HG03135 (cell line): ENCODE data around the gene MAN1C1.
A peak's percentile ranks its signal among the peaks of the same experiment; 100 is the strongest.

Experiments
- ATAC-seq: cut with Tn5 transposase; IDR thresholded peaks from one replicate; pipeline ENCODE4 v1.9.1; 2021; ENCODE audit warnings: mild to moderate bottlenecking, moderate library complexity; ENCODE audit not compliant: unreplicated experiment

MAN1C1 gene

DNA sequence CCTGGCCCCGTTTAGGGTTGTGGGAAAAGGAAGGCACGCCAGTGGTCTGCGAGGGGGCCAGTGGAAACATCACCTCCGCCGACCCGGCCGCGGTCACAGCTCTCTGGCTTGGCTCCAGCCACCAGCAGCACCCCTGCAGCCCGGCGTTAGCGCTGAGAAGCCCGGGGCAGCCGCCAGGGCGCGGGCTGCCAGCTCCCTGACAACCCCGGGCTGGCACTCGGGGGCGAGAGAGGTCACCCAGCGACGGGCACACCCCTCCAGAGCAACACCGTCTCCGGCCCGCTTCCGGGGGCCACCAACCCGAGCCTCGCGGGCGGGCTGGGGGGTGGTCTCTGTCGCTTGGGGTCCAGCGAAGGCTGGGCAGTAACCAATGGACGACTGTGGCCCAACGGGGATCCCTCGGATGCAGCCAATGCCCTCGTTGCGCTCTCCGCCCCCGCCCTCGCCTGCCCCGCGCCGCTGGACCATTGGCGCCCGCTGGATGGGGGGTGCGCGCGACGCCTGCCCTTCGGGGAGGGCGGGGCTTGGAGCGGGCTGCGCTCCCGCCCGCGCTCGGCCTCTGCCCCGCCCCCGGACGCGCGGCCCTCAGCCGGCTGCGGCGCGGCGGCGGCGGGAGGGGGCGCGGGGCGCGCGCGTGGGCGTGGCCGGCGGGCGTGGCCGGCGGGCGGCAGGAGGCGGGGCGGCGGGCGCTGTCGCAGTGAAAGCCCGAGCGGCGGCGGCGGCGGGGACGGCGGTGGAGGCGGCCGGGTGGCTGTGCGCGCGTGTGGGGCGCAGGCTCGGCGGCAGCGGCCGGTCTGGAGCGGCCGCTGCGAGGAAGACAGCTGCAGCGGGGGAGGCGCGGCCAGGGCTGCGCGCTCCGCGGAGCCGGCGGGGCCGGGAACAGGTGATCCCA, at the start of gene MAN1C1:
Gene MAN1C1 (plus strand): TSS at position 697 of the 892 bp plus-strand sequence. CDS start 1,007 bp downstream, outside the sequence.
- ATAC-seq: peak; percentile 54

DNA sequence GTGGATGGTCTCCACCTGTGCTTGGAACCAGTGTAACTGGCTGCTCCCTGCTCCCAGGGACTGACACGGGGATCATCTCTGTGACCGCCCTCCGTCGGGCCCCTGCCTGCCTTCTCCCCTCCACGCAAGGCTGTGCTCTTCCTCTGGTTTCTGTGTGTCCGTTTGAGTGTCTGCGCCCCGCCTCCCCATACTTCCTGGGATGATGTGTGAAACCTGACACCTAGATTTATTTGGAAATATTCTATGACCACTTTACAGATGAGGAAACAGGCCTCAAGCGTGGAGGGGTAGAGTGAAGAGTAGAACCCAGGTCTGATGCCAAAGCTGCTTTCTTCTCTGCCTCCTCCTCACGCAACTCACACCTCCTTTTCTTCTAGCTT, 48.9 kb upstream of the MAN1C1 start:
- ATAC-seq: no peak

DNA sequence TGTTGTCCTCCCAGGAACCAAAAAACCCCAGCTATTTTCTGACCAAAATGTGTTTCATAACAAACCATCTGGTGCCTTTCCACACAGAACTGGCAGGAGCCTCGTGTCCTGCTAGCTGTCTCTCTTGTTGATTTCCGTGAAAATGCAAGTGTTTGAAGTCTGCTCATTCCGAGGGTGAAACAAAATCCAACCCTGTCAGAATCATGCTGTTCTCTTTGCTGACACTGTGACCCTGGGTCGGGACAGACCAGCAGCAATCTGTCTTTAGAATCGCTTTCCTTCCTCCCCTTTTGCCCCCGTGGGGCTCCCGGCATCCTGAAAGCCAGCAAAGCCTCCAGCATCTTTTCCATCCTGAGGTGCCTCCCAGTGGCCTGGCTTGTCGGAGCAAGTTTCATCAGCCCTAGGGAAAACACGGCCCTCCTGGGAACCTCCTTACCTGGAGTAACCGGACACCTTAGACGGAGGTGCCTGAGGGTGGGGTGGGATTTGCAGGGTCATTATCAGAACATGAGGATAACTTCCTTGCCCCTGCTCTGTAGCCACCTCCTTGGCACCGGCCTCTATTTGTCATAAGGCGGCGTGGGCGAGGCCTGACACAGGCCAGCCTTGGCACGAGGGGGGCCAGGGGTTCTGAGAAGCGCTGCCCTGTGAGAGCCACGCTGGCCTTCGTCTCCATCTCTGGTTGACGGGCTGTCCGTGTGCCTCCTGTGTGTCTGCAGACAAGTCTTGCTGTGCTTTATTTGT, 48.3 kb upstream of the MAN1C1 start:
- ATAC-seq: no peak

DNA sequence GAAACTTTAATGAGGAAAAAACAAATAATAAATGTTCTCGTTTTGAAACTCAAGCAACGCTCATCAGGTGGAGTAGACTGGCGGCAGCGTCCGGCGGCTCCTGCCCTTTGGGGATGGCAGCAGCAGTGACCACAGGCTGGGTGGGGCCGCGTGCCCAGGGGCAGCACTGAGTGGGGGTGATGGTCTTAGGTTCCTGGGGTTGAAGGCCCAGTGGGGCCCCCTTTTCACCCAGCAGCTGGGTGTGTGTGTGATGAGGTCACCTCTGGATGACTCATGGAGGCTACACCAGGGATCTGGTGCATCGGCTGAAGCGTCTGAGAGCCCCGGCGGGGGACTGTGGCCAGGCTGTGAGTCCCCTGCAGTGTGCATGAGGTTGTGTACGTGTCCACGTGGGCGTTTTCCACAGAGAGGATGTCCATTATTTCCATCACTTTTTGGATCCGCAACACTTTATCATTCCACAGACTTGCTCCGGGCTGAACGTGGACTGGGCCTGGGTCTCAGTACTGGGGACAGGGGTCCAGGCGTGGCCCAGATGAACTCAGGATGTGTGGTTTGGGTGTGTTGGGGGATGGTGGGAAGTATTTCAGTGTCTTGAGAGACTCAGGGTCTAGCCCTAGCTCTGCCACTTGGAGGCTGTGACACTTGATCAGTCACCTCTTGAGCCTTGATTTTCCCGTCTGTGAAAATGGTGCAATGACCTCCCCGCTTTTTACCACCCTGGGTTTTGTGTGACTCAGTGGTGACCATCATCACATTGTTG, 47.6 kb upstream of the MAN1C1 start:
- no peak for ATAC-seq

DNA sequence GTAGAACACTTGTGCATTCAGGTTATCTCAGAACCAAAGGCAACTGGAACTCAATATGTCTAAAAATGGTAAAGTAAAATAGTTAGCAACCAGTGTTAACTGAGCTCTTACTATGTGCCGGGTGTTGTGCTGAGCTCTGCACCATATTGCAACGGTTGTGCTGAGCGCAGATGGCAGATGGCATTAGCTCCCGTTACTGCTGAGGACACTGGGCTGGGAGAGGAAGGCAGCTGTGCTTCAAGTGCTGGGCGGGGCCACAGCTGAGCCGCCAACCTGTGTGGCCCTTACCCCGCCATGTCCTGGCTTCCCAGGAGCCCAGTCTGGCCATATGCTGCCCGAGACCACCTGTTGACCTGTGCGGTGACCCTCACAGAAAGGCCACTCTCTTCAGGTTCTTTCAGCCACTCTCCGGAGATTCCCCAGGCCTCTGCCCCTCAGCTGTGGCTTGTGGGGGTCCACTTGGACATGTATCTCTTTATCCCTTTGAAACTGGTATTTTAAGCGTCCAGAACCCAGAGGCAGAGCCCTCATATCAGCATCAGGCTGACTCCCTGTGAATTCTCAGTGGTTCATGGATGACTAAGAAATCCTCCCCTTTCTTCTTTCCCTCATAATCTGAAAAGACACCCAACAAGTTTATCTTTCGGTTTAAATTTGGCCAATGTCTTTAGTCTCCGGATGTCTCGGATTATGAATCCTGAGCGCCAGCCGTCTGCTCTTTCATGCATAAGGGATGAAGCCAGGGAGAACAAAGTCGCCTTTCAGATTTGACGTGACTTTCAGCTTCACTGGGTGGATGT, 46.8 kb upstream of the MAN1C1 start:
- no peak for ATAC-seq

DNA sequence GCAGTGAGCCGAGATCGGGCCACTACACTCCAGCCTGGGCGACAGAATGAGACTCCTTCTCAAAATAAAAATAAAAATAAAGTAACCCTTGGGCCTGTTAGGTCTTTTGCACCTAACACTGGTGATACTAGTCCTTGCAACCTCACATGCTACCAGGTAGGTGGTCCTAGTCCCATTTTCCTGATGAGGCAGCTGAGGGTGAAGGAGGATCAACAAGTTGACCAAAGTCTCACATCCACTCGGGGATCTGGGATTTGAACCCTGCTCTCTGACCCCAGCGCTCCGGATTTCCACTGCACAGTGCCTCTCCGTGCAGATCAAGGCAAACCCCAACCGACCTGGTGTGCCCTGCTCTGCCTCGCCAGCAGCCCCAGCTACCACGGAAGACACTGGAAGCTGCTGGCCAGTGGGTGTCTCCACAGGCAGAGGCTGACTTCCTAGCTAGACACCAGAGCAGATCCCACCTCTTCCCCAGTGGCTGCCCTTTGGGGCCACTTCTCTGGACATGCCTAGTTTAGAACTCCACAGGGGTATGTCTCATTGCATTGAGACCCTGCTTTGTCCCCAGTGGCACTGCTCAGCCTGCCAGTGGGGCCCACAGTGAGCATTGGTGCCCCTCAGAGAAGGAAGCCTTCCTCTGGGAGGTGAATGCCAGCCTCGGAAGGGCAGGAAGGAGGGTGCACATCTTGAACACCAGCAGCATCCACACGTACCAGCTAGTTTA, 45.6 kb upstream of the MAN1C1 start:
- no peak for ATAC-seq

DNA sequence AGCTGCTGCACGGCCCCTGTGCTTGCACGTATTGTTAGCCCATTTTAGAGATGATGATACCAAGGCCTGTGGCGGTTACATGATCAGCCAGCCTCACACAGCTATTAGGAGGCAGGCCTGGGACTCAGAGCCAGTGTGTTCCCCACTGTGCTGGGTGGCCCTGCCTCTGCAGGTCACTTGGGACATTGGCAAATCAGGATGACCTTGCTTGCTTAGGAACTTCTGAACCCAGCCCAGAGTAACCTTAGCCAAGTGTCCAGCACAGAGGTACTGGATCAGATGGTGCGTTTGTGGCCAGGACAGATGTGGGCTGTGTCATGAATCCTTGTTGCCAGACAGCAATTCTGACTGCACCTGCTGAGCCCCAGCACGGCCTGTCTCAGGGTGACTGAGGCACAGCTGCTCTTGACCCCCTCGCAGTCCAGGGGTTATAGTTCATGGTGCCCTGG, 45.0 kb upstream of the MAN1C1 start:
- no peak for ATAC-seq

DNA sequence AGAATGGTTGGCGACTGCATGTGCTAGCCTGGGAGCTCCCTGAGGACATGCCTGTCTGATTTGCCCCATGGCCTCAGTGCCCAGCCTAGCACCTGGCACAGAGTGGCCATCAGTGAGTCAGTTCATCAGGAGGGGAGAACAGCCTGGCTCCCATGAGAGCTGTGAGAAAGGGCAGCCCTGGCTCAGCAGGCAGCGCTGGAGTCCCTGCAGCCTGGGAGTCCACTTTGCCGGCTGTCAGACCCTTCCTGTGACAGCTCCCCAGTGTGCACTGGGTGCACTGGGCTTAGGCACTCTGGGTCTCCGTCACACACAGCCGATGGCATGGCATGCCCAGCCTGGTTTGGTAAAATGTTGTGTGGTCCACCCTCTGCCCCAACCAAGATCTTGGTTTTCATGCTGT, 44.5 kb upstream of the MAN1C1 start:
- ATAC-seq: no peak

DNA sequence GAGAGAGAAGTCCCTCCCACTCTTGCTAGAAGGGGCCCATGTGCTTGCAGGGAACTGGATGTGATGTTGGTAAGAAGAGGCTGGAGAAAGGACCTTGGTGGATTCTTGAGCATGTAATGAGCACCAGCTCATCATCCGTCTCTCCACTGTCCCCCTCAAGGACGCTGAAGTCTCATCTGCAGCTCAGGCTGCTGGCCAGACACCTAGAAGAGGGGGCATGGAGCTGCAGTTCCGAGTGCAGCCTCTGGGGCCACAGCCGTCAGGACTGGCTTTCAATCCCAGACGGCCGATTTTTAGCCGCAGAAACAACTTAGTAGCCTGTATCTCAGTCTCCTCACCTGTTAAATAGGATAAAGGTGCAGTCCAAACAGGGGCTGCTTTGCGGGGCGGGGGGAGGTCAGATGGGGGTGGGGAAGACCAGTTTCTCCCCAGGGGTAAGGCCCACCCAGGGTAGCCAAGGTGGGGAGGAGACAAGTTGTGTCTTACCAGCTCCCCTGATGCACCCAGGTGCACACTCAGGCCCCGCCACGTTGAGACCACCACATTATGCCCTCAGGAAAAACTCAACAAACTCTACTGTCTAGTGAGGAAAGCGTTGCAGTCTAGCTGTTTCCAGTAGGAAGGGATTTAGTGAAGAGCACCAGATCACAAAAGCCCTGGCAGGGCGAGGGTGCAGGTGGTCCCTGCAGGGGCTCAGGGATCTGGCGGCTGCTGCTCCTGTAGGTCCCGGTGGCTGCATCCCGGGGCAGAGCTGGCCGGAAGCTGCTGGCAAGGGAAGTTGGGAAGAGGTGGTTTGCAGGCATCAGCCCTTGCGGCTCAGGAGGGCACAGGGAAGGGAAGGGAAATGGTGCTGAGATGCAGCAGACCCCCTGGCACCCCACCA, 43.6 kb upstream of the MAN1C1 start:
- no peak for ATAC-seq

DNA sequence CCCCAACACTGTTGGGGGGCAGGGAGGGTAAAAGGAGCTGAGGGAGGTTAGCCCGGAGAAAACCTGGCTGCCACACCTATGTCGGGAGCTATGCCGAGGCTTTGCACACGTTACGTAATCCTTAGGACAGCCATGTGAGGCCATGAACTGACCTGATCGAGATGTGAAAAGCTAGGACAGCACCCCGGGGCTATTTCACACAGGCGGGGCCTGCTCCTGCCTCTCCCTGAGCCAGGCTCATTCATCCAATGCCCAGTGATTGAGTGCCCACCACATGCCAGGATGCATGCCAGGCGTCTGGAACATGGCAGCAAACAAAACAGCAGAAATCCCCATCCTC, 43.0 kb upstream of the MAN1C1 start:
- no peak for ATAC-seq

DNA sequence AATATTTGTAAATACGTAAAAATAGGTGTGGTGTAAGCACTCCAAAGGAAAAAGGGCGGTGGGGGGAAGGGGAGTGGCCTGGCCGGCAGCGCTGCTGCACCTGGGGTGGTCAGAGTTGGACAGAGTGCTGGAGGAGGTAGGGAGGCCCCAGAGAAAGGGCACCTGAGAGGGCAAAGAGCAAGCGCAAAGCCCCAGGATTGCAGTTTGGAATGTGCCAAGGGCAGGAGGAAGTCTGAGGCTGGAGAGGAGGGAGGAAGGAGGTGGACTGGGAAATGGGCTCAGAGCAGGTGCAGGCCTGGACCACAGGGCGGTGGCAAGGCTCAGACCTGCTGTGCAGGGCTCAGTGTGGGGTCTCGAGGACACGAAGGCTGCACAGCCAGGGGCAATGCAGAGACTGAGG, 42.6 kb upstream of the MAN1C1 start:
- ATAC-seq: no peak

DNA sequence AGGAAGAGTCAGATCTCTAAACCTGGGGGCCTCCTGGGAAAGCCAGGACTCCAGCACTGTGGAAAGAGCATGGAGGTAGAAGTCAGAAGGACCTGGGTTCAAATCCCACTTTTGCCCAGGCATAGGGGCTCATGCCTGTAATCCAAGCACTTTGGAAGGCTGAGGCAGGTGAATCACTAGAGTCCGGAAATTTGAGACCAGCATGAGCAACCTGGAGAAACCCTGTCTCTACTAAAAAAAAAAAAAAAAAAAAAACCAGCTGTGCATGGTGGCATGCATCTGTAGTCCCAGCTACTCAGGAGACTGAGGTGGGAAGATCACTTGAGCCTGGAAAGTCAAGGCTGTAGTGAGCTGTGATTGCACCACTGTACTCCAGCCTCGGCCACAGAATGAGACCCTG, 41.4 kb upstream of the MAN1C1 start:
- no peak for ATAC-seq

DNA sequence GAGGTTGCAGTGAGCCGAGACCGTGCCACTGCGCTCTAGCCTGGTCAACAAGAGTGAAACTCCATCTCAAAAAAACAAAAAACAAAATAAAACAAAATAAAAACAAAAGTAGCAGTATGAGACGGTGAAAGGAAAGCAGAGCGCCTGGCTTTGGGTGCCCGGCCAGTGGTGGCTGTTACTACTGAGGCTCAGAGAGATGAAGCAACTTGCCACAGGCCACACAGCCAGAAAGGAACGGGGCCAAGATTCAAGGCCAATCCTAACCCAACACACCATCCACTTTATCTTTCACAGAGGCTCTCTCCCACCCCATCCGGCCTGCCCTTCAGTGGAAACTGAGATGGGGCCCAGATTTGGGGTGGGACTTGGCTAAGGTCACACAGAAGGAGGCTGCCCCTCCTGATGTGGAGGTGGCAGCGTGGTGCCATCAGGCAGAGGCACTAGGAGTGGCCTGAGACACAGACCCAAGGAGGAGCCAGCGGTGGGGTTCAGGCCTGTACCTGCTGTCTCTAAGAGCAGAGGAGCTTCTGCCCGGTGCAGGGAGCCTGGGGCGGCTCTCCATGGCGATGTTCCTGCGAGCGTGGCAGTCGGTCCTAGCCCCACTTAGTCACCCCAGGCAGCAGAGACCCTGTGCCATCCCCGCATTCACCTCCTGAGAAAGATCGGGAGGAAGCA, 40.0 kb upstream of the MAN1C1 start:
- no peak for ATAC-seq

DNA sequence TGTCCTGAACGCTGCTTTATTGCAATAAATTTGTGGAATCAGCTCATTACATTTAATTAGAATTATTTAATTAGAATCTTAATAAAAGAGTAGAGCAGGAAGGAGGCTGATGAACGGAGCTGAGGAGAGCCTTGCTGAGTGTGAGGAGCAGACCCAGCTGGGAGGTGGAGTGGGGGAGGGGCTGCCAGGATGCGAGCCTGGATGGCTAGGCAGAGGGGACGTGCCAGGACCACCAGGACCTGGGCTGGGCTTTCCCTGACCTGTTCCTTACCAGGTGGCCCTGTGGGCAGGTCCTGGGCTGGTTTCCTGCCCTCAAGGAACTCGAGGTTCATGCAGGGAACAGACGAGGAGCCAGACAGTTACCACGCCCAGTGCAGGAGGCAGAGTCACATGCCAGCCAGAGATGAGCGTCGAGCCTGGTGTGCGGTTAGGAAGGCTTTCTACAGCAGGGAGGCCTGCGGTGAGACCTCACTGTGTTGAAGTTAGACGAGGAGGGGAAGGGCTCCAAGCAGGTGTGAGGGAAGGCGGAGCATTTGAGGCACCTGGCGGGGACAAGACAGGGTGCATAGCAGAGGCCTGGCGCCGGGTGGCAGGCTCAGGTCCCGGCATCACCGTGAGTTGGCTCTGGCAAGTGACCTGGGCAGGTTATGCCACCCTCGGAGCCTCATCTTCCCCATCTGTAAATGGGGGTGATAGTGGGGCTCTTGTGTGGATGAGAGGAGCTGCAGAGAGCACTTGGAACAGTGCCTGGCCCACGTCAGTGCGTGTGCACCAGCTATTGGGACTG, 39.3 kb upstream of the MAN1C1 start:
- no peak for ATAC-seq

DNA sequence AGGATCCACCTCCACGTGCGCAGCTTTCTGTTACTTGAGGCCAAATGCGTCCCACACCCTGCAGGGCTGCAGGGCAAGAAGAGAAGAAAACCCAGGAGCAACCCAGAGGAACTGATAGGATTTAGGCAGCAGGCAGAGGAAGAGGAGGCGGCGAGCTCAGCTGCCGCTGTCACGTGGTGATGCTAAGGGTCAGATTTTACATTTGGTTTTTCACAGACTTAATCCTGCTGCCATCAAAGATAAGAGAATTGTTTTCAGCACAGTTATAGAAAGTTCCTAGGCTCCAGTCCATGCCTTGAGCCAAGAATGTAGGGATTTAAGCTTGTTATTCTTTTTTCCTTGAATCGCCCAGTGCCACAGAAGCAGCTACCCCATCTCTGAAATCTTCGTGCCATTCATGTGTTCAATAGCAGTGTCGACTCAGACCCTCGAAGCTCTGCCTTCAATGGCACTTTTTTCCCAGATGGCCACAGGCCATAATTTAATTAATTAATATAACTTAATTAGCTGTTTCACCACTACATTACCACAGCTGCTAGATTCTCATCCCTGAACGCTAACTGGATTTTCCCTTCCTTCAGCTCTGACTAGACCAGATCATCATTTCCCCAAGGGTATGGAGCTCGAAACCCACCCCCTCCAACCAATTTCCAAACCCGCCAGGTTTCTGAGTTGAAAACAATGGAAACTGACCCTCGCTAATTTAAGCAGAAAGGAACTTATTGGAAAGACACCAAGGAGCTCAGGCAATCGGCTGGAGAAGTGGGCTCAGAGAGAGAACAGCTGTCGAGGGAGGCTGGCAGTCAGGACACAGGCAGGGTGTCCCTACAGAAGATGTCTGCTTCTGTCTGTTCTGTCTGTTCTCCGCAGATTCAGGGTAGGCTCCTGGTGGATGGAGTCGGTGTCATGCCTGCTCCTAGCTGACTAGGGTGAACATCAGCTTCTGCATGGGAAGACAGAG, 37.0 kb upstream of the MAN1C1 start:
- no peak for ATAC-seq

DNA sequence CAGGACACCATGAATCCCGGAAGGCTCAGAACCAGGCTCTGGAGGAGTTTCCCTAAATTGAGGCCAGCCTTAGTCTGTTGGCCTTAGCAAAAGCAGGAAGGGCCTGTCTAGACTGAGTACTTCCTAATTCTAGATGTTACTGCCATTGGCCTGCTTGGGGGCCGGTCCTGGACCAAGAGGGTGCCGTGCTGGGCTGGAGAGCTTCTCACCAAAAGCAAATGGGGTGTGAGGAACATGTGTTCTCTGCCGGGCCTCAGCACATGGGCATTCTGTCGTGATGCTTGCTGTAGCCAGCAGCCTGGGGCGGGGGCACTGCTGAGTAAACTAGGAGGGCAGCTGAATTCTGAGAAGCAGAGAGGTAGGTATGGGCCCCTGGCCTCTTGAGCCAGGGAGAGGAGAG, 35.7 kb upstream of the MAN1C1 start:
- ATAC-seq: no peak

DNA sequence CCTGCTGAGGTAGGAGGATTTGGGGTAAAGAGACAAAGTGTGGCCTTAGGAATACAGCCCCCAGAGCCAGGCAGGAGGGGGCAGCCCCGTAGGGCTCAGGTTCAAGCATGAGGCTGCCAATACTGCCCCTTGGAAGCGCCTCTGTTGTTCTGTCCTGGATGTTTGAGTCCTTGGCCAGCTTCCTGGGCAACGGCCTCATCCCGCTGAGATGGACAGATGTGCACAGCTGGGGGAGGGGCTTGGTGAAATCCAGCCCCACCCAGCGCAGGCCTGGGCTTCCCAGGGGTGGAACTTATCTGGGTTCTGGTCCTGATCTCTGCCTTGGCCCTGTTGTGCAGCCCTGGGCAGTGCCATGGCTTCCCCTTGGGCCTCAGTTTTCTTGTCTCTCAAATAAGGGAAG, 34.8 kb upstream of the MAN1C1 start:
- ATAC-seq: no peak
